SK-N-SH (cell line): ENCODE measurements around the gene SFXN4.

ENCODE experiments used
- CHD2 ChIP-seq: fragments of 150-350 bp; IDR thresholded peaks from 2 replicates; pipeline ENCODE4 v1.6.1; 2018; ENCODE audit warnings: low read length; ENCODE audit not compliant: partially characterized antibody
- EP300 ChIP-seq, 2 experiments: IDR thresholded peaks; 2 replicates each; pipeline versions ENCODE4 v1.4.0 to v1.6.1; 2012; ENCODE audit warnings: borderline replicate concordance in 1 of 2, low read depth in 1 of 2, low read length in 1 of 2
- NRF1 ChIP-seq: IDR thresholded peaks from 2 replicates; pipeline ENCODE4 v1.6.1; 2012; ENCODE audit warnings: low read depth, mild to moderate bottlenecking, low read length
- POLR2AphosphoS5 ChIP-seq: IDR thresholded peaks from 2 replicates; pipeline ENCODE4 v1.6.1; 2012; ENCODE audit warnings: low read depth, low read length
- RFX5 ChIP-seq: IDR thresholded peaks from 2 replicates; pipeline ENCODE4 v1.6.1; 2012; ENCODE audit warnings: mild to moderate bottlenecking, improper control_type of control experiment, low read length
- TF ChIP-seq, protein P1 (sequence below): fragments of 200-600 bp; sonication (generic); IDR thresholded peaks from 2 replicates; pipeline ENCODE4 v1.6.1; 2017; ENCODE audit warnings: antibody characterized with exemption, mild to moderate bottlenecking, moderate library complexity
- TF ChIP-seq, protein P2 (sequence below): IDR thresholded peaks from 2 replicates; pipeline ENCODE4 v1.4.0; 2012; ENCODE audit warnings: low read depth
- TF ChIP-seq, protein P3 (sequence below): IDR thresholded peaks from 2 replicates; pipeline ENCODE4; 2012

DNA sequence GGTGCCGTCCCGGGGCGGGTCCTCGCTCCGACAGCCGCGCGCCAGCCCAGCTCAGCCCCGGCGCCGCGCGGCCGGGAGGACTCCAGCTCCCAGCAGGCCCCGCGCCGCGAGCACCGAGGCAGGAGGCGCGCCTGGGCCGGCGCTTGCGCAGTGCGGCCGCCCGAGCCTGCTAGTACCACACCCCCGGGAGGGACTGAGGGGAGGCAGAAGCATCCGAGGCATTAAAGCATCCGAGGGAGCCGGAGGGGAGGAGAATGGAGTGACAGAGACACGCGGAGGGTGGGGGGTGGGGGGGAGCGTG, 41.8 kb upstream of the SFXN4 start, which contains the start of gene GRK5:
- TF ChIP-seq POLR2AphosphoS5 (0 out of 2 replicates have a peak, but pooled peaks have one; percentile 17), EP300 (IDR thresholded peaks at IDR 0.05; ENCODE audit: borderline replicate concordance in 1 of 2, low read depth in 1 of 2, low read length in 1 of 2) (no peak), NRF1 (peak; percentile 96), CHD2 (no peak), RFX5 (no peak)
- TF ChIP-seq, protein P1, sequence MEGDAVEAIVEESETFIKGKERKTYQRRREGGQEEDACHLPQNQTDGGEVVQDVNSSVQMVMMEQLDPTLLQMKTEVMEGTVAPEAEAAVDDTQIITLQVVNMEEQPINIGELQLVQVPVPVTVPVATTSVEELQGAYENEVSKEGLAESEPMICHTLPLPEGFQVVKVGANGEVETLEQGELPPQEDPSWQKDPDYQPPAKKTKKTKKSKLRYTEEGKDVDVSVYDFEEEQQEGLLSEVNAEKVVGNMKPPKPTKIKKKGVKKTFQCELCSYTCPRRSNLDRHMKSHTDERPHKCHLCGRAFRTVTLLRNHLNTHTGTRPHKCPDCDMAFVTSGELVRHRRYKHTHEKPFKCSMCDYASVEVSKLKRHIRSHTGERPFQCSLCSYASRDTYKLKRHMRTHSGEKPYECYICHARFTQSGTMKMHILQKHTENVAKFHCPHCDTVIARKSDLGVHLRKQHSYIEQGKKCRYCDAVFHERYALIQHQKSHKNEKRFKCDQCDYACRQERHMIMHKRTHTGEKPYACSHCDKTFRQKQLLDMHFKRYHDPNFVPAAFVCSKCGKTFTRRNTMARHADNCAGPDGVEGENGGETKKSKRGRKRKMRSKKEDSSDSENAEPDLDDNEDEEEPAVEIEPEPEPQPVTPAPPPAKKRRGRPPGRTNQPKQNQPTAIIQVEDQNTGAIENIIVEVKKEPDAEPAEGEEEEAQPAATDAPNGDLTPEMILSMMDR = no peak
- TF ChIP-seq, protein P2, sequence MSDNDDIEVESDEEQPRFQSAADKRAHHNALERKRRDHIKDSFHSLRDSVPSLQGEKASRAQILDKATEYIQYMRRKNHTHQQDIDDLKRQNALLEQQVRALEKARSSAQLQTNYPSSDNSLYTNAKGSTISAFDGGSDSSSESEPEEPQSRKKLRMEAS = no peak
- TF ChIP-seq, protein P3, sequence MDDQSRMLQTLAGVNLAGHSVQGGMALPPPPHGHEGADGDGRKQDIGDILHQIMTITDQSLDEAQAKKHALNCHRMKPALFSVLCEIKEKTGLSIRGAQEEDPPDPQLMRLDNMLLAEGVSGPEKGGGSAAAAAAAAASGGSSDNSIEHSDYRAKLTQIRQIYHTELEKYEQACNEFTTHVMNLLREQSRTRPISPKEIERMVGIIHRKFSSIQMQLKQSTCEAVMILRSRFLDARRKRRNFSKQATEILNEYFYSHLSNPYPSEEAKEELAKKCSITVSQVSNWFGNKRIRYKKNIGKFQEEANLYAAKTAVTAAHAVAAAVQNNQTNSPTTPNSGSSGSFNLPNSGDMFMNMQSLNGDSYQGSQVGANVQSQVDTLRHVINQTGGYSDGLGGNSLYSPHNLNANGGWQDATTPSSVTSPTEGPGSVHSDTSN = no peak
